GM21447 (cell line): ENCODE data around the gene ZNF511.
A peak's percentile ranks its signal among the peaks of the same experiment; 100 is the strongest.

Source experiments
- ATAC-seq: cut with Tn5 transposase; IDR thresholded peaks from one replicate; pipeline ENCODE4 v1.9.1; 2021; ENCODE audit not compliant: unreplicated experiment

Gene ZNF511

DNA sequence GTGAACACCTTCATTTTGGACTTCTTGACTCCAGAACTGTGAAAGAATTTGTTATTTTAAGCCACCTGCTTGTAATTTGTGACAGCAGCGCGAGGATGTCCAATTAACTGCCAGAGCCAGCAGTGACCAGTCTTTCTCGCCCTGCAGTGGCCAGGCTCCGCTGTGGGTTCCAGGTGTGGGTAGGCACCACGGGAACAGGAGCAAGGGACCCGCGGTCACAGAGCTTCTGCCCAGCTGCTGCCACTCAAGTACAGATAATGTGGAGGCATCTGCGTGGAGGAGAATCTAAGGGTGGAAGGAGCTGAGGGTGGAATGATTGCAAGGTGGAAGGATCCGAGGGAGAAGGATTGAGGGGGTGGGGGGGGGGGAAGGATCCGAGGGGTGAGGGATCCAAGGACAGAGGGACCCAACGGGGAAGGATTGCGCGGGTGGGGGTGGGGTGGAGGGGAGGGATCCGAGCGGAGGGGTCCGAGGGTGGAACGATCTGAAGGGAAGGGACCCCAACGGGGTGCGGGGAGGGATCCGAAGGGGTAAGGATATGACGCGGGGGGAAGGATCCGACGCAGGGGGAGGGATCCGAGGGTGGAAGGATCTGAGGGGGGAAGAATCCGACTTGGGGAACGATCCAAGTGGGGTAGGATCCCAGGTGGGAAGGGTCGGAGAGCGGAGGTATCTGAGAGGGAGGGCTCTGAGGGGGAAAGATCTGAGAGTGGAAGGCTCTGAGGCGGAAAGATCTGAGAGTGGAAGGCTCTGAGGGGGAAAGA, 24.4 kb downstream of the ZNF511 start:
- ATAC-seq = no peak

DNA sequence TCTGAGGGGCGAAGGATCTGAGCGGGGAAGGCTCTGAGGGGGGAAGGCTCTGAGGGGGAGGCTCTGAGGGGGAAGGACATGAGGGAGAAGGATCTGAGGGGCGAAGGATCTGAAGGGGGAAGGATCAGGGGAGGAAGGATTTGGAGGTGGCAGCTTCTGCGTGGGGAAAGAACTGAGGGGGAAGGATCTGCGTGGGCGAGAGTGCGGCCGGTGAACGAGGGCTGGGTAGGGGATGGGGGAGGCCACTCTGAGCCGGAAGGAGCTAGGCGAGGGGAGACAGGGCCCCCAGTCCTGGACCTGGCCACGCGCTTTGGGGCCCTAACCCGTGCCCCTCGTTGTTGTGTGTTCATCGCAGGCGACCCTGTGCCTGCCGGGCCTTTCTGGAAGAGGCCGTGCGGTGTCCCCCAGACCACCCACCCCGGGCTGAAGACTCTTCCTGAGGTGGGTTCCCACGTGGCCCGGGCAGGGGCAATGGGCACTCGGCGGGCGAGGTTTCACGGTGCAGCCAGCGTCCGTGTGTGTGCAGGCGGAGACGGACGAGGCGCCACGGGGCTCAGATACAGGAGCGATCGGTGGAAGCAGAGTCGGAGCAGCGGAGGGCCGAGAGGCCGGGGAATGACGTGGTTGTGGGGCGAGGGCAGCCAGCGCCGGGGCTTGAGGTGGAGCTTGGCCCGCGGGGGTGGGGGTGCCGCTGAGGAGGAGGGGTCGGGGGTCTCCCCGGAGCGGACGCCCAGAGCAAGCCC, 26.0 kb downstream of the ZNF511 start:
- no peak for ATAC-seq

DNA sequence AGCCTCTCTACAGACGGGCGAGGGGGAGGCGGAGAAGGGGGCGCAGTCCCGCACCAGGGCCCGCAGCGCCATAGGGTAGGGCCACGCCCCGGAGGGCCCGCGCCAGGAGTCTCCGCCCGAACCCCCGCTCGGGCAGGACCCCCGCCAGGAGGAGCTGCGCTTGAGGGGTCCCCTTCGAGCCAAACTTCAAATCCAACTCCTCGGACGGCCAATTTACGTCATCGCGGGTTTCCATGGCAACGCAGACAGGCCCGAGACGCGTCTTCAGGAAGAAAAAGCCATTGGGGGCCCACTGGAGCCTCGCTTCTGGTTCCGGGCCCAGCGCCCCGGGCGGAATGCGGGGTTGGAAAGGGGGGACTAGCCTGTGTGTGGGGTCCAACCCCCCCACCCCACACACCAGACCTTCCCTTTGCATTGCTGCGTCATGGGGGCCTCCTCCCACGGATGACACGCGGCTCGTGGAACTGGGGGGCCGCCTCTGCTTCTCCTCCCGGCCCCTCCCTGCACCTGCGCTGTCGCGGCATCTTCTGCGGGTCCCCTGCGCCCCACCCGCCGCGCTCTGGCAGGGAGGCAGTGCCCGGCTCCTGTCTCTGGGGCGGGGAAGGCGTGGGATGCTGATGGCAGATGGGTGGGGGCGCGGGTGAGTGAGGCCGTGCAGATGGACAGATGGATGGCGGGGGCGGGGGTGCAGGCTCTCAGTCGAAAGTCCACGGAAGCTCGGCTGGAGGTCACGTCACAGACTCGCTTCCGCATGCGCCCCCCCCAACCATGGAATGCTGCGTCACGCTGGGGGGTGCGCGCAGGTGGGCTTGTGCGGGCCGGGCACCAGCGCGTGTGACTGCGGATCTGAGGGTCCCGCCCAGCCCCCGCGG, 26.8 kb downstream of the ZNF511 start:
- peak; percentile 52 for ATAC-seq

GRCh38 chr10:133336118-133336576, 27.4 kb downstream of the ZNF511 start:
- ATAC-seq = no peak

DNA sequence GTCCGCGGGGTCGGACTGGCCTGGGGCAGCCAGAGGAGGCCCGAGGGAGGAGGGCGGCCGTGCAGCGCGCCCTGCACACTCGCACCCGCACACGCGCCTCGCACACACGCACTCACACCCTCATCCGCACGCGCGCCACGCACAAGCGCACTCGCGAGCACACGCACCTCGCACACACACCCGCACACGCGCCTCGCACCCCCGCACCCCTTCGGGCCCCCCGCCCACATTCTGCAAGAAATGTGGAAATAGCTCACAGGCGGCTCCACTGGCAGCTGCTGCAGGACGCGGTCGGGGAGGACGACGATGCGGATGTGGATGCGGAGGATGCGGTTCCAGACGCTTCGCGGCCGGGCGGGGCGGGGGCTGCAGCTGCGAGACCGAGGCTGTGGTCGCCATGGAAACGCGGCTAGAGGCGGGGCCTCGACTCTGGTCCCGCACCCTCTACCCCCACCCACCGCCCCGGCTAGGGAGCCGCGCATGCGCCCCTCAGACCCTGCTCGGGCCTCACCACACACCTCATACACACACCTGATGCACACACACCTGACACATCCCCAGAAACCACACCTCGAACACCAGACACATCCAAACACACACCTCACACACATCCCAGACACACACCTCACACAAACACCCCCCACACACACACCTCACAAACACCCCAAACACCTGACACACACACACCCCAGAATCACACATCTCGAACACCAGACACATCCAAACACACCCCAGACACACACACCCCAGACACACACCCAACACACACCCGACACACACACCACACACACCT, 28.1 kb downstream of the ZNF511 start, which contains the start of gene CALY:
TSS of gene CALY (minus strand) at position 320 of the 793 bp plus-strand sequence. CDS start 7,907 bp downstream, outside the sequence.
- ATAC-seq = no peak

DNA sequence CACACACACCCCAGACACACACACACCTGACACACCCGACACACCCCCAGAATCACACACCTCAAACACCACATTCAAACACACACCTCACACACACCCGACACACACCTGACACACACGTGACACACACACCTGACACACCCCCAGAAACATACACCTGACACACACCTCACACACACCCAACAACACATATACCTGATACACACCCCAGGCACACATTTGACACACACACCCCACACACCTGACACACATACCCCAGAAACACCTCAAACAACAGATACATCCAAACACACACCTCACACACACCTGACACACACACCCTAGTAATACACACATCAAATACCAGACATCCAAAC, 28.6 kb downstream of the ZNF511 start:
- no peak for ATAC-seq

- ATAC-seq = no peak
Observed at GRCh38 chr10:133338080-133339071, 29.7 kb downstream of the ZNF511 start.

DNA sequence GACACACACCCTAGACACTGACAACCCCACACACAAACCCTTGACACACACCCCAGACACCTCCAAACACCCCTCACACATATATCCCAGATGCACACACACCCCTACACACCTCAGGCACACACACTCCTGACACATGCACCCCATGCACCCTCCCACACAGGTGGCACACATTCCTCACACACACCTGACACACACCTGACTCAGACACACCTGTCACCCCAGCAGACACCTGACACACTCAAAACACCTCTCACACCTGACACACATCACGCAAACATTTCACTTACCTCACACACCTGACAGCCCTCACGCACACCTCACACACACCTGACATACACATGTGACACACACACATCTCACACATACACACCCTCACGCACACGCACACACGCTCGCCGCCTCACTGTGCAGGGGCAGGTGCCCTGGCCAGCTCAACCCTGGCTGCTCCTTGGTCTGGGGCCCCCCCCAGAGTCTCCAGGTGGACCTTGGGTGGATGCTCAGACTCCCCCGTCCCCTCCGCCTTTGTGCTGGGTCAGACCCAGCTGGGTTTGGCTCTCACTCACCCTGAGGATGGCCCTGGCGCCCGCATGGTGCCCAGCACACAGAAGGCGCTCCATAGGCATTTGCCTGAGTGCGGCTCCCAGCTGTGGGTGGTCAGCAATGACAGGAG, 31.1 kb downstream of the ZNF511 start:
- no peak for ATAC-seq

GRCh38 chr10:133341983-133342382, 33.3 kb downstream of the ZNF511 start:
- no peak for ATAC-seq

DNA sequence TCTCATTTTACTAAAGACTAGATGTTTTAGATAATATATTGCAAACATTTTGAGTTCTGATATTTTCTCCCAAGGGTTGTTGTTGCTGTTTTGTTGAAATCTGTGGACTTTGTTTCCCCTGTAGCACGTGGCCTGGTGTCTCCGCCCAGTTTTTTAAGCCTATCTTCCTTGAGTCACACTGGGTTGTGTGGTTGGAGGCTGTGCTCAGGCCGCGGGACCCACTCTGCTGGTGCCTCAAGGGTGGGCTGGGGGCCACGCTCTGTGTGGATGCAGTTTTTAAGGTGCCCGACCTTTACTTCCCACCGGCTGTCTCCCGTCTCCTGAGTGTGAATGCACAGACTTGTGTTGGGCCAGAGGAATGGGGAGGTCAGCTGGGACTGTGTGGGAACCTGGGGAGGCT, 34.2 kb downstream of the ZNF511 start:
- no peak for ATAC-seq

GRCh38 chr10:133343558-133343957, 34.8 kb downstream of the ZNF511 start:
- no peak for ATAC-seq

DNA sequence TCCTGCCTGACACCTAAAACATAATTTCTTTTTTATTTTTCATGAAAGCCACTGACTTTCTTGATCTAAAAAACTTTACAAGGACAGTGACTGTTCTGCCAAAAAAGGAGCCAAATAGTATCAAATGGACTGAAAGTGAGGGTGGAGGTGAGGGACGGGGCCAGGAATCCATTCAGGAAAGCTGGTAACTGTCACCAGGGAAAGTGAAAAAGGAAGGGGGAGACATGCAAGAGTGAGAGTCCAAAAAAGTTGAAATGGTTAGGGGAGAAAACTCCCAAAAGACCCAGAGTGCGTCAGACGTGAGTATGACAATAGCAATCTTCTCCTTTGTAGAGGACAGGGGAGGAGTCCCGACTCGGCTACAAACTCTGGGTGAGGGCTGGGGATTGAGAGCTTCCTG, 35.5 kb downstream of the ZNF511 start:
- no peak for ATAC-seq

DNA sequence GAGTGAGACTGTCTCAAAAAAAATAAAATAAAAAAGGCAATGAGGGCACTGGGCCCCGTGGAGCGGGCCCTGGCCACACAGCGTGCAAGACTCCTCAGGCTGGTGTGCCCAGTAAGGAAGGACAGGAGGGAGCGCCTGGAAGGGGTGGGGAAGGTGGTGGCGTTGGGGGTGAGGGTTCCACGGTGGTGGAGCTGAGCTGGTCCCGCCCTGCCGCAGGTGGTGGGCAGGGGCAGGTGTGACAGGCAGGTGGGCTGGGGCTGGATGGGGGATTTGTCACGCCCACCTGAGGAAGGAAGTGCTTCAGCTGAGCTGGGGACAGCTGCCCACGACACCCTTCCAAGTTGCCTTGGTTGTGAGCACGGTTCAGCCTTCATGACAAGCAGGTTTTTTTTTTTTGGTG, 37.7 kb downstream of the ZNF511 start:
- no peak for ATAC-seq

GRCh38 chr10:133347710-133348517, 39.2 kb downstream of the ZNF511 start:
- no peak for ATAC-seq

- no peak for ATAC-seq
Observed at GRCh38 chr10:133349160-133349568, 40.5 kb downstream of the ZNF511 start.

DNA sequence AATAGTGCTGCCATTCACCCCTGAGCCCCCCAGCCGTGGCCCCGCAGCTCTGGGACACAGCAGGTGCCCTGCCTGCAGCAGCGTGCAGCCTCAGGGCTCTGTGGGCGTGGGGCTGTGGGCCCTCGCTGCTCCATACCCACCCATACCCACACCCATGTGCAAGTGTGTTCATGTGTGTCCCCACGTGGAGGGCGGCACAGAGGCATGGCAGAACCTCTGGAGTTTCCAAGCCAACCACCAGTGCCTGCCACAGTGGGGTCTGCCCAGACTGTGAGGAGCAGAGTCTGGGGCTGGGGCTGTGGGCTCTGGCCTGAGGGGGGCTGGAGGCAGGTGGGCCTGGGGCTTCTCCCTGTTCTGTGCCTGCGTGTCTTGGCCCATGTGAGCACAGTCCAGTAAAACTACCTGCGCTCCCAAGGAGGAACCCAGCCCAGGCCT, 40.9 kb downstream of the ZNF511 start:
- no peak for ATAC-seq

DNA sequence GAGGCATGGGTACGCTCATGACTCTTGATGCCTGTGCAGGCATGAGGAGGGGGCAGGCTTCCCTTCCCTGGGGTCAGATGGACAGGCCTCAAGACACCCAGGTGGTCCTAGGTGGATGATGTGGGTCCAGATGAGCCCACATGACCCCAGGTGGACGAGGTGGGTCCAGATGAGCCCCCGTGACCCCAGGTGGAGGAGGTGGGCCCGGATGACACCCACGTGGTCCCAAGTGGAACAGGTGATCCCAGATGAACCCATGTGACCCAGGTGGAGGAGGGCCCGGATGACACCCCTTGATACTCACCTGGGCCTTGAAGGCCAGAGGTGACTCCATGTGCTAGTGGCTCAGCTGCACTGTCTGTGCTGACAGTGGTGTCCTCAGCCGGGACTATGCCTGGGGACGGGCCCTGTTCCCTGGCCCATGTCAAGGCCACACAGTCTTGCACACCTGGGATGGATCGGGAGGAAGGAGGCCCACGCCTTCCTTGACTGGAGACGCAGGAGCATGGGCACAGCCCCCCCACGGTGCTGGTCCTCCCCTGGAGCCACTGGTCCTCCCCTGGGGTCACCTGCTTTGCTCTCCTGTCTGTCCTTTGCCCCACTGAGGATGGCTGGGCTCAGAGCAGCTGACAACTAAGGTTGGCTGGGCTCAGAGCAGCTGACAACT, 41.7 kb downstream of the ZNF511 start:
- ATAC-seq = no peak
